DOHH2 (cell line): Measurements from ENCODE around the gene GBE1.

Experiments
- H3F3A ChIP-seq: fragments of 200-600 bp; sonication (generic), shearing (Covaris generic); 2 replicates; pipeline ENCODE4 v1.6.0; 2016; ENCODE audit warnings: antibody characterized with exemption, mild to moderate bottlenecking; ENCODE audit not compliant: control insufficient read depth, insufficient read depth
- H3K27ac ChIP-seq: fragments of 200-600 bp; sonication (generic); 2 replicates; pipeline ENCODE4 v1.5.1; 2014; ENCODE audit warnings: low read depth, mild to moderate bottlenecking, low read length, moderate library complexity
- H3K27me3 ChIP-seq: fragments of 200-600 bp; sonication (generic); 2 replicates; pipeline ENCODE4 v1.6.1; 2014; ENCODE audit warnings: mild to moderate bottlenecking, low read length, mixed read lengths; ENCODE audit not compliant: control insufficient read depth
- H3K36me3 ChIP-seq: fragments of 200-600 bp; sonication (generic); 2 replicates; pipeline ENCODE4 v1.6.1; 2014; ENCODE audit warnings: mild to moderate bottlenecking, low read length, moderate library complexity, mixed read lengths; ENCODE audit not compliant: control insufficient read depth
- H3K4me1 ChIP-seq: fragments of 200-600 bp; sonication (generic); 2 replicates; pipeline ENCODE4 v1.6.1; 2014; ENCODE audit warnings: mild to moderate bottlenecking, low read length, mixed read lengths; ENCODE audit not compliant: control insufficient read depth
- H3K4me2 ChIP-seq: fragments of 200-600 bp; sonication (generic); 2 replicates; pipeline ENCODE4 v1.6.0; 2014; ENCODE audit warnings: mild to moderate bottlenecking, low read length, moderate library complexity
- H3K4me3 ChIP-seq: fragments of 200-600 bp; sonication (generic); 2 replicates; pipeline ENCODE4 v1.5.1; 2014; ENCODE audit warnings: mild to moderate bottlenecking, low read length, mixed read lengths
- H3K79me2 ChIP-seq: fragments of 200-600 bp; sonication (generic); 2 replicates; pipeline ENCODE4 v1.6.1; 2014; ENCODE audit warnings: mild to moderate bottlenecking, low read length, mixed read lengths; ENCODE audit not compliant: control insufficient read depth
- H3K9me2 ChIP-seq: fragments of 200-600 bp; sonication (generic); replicated peaks from 2 replicates; pipeline ENCODE4 v1.6.1; 2014; ENCODE audit warnings: mild to moderate bottlenecking, low read length, mixed read lengths; ENCODE audit not compliant: control insufficient read depth
- H3K9me3 ChIP-seq: fragments of 200-600 bp; sonication (generic); 2 replicates; pipeline ENCODE4 v1.6.1; 2014; ENCODE audit warnings: antibody characterized with exemption, low read length, mixed read lengths; ENCODE audit not compliant: control insufficient read depth, insufficient read depth
- H4K20me1 ChIP-seq: fragments of 200-600 bp; sonication (generic); 2 replicates; pipeline ENCODE4 v1.6.0; 2014; ENCODE audit warnings: low read depth, mild to moderate bottlenecking, antibody characterized with exemption, low read length, moderate library complexity; ENCODE audit not compliant: control insufficient read depth, insufficient read depth
- CTCF ChIP-seq: fragments of 200-600 bp; sonication (generic); IDR thresholded peaks from one replicate; pipeline ENCODE4 v1.5.1; 2014; ENCODE audit warnings: antibody characterized with exemption, mild to moderate bottlenecking, low read depth, low read length; ENCODE audit not compliant: poor library complexity, severe bottlenecking
- EZH2phosphoT487 ChIP-seq: fragments of 200-600 bp; sonication (generic); IDR thresholded peaks from 2 replicates; pipeline ENCODE4 v1.6.1; 2017; ENCODE audit warnings: borderline replicate concordance, mild to moderate bottlenecking, antibody characterized with exemption, low read length, moderate library complexity, mixed read lengths

Gene GBE1

DNA sequence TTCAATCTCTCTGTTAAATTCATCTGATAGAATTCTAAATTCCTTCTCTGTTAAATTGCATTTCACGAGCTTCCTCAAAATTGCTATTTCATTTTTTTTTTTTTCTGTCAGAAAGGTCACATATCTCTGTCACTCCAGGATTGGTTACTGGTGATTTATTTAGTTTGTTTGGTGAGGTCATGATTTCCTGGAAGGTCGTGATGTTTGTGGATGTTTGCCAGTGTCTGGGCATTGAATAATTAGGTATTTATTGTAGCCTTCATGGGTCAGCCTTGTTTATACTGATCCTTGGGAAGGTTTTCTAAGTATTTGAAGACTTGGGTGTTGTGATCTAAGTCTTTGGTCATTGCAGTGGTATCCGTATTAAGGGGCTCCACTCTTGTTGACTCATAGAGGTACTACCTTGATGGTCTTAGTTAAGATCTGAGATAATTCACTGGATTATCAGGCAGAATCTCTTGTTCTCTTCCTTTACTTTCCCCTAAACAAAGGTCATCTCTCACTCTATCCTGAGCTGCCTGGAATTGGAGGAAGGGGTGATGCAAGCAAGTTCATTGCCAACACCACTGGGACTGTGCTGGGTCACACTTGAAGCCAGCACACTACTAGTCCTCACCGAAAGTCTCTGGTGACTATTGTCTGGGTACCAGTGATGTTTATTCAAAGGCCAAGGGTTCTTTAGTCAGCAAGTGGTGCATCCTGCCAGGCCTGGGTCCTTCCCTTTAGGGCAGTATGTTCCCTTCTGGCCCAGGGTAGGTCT, 231.1 kb downstream of the GBE1 start:
- Histone ChIP-seq H3K9me3 (no peaks in the 10 kb centered on the region), H3K4me1 (no peaks in the 10 kb centered on the region), H3K9me2 (no peaks in the 10 kb centered on the region), H3K4me3 (no peak overlapping the region), H3K79me2 (no peaks in the 10 kb centered on the region), H3K36me3 (no peaks in the 10 kb centered on the region), H3K27me3 (no peaks in the 10 kb centered on the region), H4K20me1 (no peaks in the 10 kb centered on the region), H3F3A (no peaks in the 10 kb centered on the region), H3K27ac (no peak overlapping the region), H3K4me2 (no peak overlapping the region)
- TF ChIP-seq EZH2phosphoT487 (no peak), CTCF (no peak)

GRCh38 chr3:81521855-81522254, 239.6 kb downstream of the GBE1 start:
- H3K4me3 ChIP-seq: no peak overlapping the region
- H3K4me1 ChIP-seq: no peaks in the 10 kb centered on the region
- no peaks in the 10 kb centered on the region for H3F3A ChIP-seq
- no peaks in the 10 kb centered on the region for H3K36me3 ChIP-seq
- H3K79me2 ChIP-seq: no peaks in the 10 kb centered on the region
- TF ChIP-seq CTCF: no peak
- TF ChIP-seq EZH2phosphoT487: no peak
- no peaks in the 10 kb centered on the region for H3K9me2 ChIP-seq
- H3K9me3 ChIP-seq: no peaks in the 10 kb centered on the region
- H3K27me3 ChIP-seq: no peaks in the 10 kb centered on the region
- H3K4me2 ChIP-seq: no peak overlapping the region
- H4K20me1 ChIP-seq: no peaks in the 10 kb centered on the region
- H3K27ac ChIP-seq: no peak overlapping the region

- TF ChIP-seq EZH2phosphoT487 (no peak), CTCF (no peak)
- no peaks in the 10 kb centered on the region for H3K4me1 ChIP-seq
- no peak overlapping the region for H3K27ac ChIP-seq
- no peaks in the 10 kb centered on the region for H3K36me3 ChIP-seq
- no peaks in the 10 kb centered on the region for H3K9me2 ChIP-seq
- H3K9me3 ChIP-seq: no peaks in the 10 kb centered on the region
- H3K79me2 ChIP-seq: no peaks in the 10 kb centered on the region
- H4K20me1 ChIP-seq: no peaks in the 10 kb centered on the region
- H3K4me2 ChIP-seq: no peak overlapping the region
- no peaks in the 10 kb centered on the region for H3K27me3 ChIP-seq
- no peak overlapping the region for H3K4me3 ChIP-seq
- no peaks in the 10 kb centered on the region for H3F3A ChIP-seq
These were observed 242.5 kb downstream of the GBE1 start for GRCh38 chr3:81518945-81519344.
